Measurements from ENCODE around the gene BLOC1S4. TPM values are rescaled to one million over a fixed set of nuclear protein-coding genes. Genes with fewer than 3 reads are reported as not detected.
A peak's percentile ranks its signal among the peaks of the same experiment; 100 is the strongest.

The BLOC1S4 gene
- total and polyA plus RNA-seq, 4 donors = 4.9 to 7.7 (median 5.4) TPM

DNA sequence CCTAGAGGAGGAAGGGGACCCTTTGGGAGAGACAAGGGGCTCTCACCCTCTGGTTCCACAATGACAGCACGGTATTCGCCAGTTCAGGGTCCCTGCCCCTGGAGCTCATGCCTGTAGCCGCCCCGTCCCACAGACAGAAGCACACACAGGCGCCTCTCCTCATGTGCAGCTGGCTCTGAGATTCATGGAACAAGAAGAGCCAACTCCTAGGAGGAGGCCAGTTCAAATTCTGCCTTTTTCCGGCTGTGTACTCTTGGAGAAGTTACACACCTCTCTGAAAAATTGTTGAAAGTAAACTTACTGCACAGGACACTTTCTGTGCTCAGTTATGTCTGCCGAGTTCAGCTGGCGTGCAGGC lies 15.3 kb downstream of the BLOC1S4 start (continued):
- TF ChIP-seq, protein P1, sequence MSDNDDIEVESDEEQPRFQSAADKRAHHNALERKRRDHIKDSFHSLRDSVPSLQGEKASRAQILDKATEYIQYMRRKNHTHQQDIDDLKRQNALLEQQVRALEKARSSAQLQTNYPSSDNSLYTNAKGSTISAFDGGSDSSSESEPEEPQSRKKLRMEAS (IDR thresholded peaks at IDR 0.05) = no peak

- H3K27ac ChIP-seq (ENCODE audit: low read depth in 1 of 2, low read length in 2 of 2) = no peak overlapping the region
- peaks cover 14 to 49% (median 32%) of the 10 kb centered on the region in 4 donors for H3K4me1 ChIP-seq (ENCODE audit: control insufficient read depth in 4 of 4, insufficient read depth in 4 of 4, low read length in 3 of 4)
- H3K27me3 ChIP-seq (ENCODE audit: control insufficient read depth in 4 of 4, insufficient read depth in 4 of 4, low read length in 3 of 4) = no peaks in the 10 kb centered on the region
- TF ChIP-seq GABPA (IDR thresholded peaks at IDR 0.05 in 1 of 2, conservative IDR thresholded peaks at IDR 0.05 in 1 of 2) (no peak), HNF4G (IDR thresholded peaks at IDR 0.05) (no peak)
- H3K9me3 ChIP-seq (ENCODE audit: control insufficient read depth in 4 of 4, low read length in 3 of 4) = no peaks in the 10 kb centered on the region
- H3K9ac ChIP-seq (ENCODE audit: low read depth in 1 of 2, low read length in 2 of 2) = no peak overlapping the region
- DNase-seq (ENCODE audit: low spot score) = no peak
- no peak overlapping the region for H3K4me3 ChIP-seq (ENCODE audit: low read depth in 1 of 3, low read length in 3 of 3)
- H3K36me3 ChIP-seq (ENCODE audit: control insufficient read depth in 4 of 4, insufficient read depth in 3 of 4, low read depth in 1 of 4, low read length in 3 of 4) = no peaks in the 10 kb centered on the region
- 98% methylated on average over 6 of the region's 6 CpGs for WGBS
Measured at GRCh38 chr4:6731780-6732179, 15.8 kb downstream of the BLOC1S4 start.

GRCh38 chr4:6732441-6733357 lies 16.7 kb downstream of the BLOC1S4 start:
- TF ChIP-seq FOXA2 (IDR thresholded peaks at IDR 0.05) (no peak), JUND (IDR thresholded peaks at IDR 0.05) (peak in 1 of 2 donors; percentile 26), RAD21 (IDR thresholded peaks at IDR 0.05) (peak in 1 of 2 donors; percentile 51), HNF4A (conservative IDR thresholded peaks at IDR 0.05) (peak; percentile 10 to 41), RXRA (IDR thresholded peaks at IDR 0.05) (peak; percentile 47 to 75), YY1 (IDR thresholded peaks at IDR 0.05) (peak; percentile 75), EGR1 (IDR thresholded peaks at IDR 0.05; ENCODE audit: low read depth in 2 of 2) (peak in 1 of 2 donors; percentile 24), GABPA (IDR thresholded peaks at IDR 0.05 in 1 of 2, conservative IDR thresholded peaks at IDR 0.05 in 1 of 2) (no peak)
- TF ChIP-seq, protein P2, sequence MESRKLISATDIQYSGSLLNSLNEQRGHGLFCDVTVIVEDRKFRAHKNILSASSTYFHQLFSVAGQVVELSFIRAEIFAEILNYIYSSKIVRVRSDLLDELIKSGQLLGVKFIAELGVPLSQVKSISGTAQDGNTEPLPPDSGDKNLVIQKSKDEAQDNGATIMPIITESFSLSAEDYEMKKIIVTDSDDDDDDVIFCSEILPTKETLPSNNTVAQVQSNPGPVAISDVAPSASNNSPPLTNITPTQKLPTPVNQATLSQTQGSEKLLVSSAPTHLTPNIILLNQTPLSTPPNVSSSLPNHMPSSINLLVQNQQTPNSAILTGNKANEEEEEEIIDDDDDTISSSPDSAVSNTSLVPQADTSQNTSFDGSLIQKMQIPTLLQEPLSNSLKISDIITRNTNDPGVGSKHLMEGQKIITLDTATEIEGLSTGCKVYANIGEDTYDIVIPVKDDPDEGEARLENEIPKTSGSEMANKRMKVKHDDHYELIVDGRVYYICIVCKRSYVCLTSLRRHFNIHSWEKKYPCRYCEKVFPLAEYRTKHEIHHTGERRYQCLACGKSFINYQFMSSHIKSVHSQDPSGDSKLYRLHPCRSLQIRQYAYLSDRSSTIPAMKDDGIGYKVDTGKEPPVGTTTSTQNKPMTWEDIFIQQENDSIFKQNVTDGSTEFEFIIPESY (IDR thresholded peaks at IDR 0.05) = no peak
- TF ChIP-seq, protein P3, sequence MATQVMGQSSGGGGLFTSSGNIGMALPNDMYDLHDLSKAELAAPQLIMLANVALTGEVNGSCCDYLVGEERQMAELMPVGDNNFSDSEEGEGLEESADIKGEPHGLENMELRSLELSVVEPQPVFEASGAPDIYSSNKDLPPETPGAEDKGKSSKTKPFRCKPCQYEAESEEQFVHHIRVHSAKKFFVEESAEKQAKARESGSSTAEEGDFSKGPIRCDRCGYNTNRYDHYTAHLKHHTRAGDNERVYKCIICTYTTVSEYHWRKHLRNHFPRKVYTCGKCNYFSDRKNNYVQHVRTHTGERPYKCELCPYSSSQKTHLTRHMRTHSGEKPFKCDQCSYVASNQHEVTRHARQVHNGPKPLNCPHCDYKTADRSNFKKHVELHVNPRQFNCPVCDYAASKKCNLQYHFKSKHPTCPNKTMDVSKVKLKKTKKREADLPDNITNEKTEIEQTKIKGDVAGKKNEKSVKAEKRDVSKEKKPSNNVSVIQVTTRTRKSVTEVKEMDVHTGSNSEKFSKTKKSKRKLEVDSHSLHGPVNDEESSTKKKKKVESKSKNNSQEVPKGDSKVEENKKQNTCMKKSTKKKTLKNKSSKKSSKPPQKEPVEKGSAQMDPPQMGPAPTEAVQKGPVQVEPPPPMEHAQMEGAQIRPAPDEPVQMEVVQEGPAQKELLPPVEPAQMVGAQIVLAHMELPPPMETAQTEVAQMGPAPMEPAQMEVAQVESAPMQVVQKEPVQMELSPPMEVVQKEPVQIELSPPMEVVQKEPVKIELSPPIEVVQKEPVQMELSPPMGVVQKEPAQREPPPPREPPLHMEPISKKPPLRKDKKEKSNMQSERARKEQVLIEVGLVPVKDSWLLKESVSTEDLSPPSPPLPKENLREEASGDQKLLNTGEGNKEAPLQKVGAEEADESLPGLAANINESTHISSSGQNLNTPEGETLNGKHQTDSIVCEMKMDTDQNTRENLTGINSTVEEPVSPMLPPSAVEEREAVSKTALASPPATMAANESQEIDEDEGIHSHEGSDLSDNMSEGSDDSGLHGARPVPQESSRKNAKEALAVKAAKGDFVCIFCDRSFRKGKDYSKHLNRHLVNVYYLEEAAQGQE (IDR thresholded peaks at IDR 0.05) = peak; percentile 66
- peak overlapping the region in 1 of 2 donors; percentile 72 for H3K9ac ChIP-seq (ENCODE audit: low read depth in 1 of 2, low read length in 2 of 2)
- 52% methylated on average over 21 of the region's 21 CpGs for WGBS

More at GRCh38 chr4:6732441-6733357, 16.7 kb downstream of the BLOC1S4 start:
- Histone ChIP-seq H3K36me3 (ENCODE audit: control insufficient read depth in 4 of 4, insufficient read depth in 3 of 4, low read depth in 1 of 4, low read length in 3 of 4) (no peaks in the 10 kb centered on the region), H3K27ac (ENCODE audit: low read depth in 1 of 2, low read length in 2 of 2) (peak overlapping the region; percentile 70 to 87), H3K4me1 (ENCODE audit: control insufficient read depth in 4 of 4, insufficient read depth in 4 of 4, low read length in 3 of 4) (peaks cover 14 to 49% (median 32%) of the 10 kb centered on the region in 4 donors), H3K27me3 (ENCODE audit: control insufficient read depth in 4 of 4, insufficient read depth in 4 of 4, low read length in 3 of 4) (no peaks in the 10 kb centered on the region), H3K4me3 (ENCODE audit: low read depth in 1 of 3, low read length in 3 of 3) (peak overlapping the region in 2 of 3 donors; percentile 28 to 39), H3K9me3 (ENCODE audit: control insufficient read depth in 4 of 4, low read length in 3 of 4) (no peaks in the 10 kb centered on the region)
- DNase-seq (ENCODE audit: low spot score) = peak; percentile 89
